ENCODE measurements around the gene ABRACL.

DNA sequence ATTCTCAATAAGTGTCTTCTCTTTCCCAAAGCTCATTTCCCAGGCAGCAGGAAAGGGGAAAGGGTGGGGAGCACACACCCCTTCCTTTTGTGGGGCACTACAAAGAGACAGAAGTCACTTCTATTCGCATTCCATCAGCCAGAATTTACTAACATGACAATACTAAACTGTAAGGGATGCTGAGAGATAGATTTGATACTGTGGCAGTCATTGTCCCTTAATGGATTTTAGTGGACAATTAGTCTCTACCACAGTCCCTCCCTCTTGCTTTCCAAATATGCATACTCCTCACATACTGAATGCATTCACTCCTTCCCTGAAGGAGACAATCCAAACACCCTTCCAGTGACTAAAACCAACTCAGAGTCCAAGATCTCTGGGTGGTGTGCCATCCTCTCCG lies 50.5 kb downstream of the ABRACL start:
- TF ChIP-seq CTCF (IDR thresholded peaks at IDR 0.05) = no peak
- TF ChIP-seq POLR2A (IDR thresholded peaks at IDR 0.05) = no peak
- no peak for TF ChIP-seq EP300 (IDR thresholded peaks at IDR 0.05)

Measured in ovary (tissue), 3 donors.